ENCODE results near the gene IL19. TPM values are rescaled to one million over a fixed set of nuclear protein-coding genes. Genes with fewer than 3 reads are reported as not detected.
A peak's percentile ranks its signal among the peaks of the same experiment; 100 is the strongest.

Gene IL19
- total RNA-seq, 1 experiment from 2014 or later, result not detected

DNA sequence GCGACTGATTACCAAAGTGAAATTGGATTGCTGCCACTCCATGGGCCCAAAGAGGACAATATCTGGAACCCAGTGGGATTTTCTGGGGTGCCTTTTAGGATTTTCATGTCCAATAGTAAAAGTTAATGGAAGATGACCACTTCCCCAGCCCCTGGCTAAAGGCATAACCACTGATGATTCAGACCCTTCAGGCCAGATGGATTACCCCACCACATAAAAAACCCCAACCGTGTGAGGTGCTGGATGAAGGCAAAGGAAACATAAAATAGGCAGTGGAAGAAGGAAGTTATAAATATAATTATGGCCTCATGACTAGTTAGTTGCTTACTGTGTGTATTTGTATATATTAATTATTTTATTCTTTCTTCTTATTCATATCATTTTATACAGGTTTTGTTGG is 41.9 kb downstream of the IL19 start:
- in situ Hi-C loops (cut with HindIII; ENCODE audit: low pct_unique_long_range_greater_than_20kb, low sequenced_read_pairs), result no loop called here
- DNase-seq (ENCODE audit: low read depth), result no peak

DNA sequence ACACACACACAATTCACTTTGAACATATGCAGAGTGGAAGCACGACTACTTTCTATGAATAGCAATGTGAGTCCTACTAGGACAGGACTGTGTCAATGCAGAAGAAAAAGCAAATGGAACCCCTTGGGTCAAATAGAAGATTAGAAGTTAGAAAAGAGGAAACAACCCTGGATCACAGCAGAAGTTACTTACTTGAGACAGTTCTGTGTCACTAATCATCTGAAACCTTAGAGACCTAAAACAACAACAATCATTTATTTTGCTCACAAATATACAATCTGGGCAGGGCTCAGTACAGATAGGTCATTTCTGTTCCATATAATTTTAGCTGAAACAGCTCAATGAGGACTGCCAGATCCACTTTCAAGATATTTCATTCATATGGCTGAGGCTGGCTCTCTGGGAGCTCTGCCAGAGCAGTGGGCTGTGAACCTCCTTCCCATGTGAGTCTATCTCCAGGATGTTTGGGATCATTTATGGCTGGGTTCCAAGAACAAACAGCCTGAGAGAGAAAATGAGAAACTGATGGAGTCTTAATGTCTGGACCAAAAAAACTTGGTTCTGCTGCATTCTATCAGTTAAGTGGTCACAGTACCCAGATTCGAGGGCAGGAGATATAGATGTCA is 44.3 kb downstream of the IL19 start:
- in situ Hi-C loops (cut with HindIII; ENCODE audit: low pct_unique_long_range_greater_than_20kb, low sequenced_read_pairs), result no loop called here
- DNase-seq (ENCODE audit: low read depth), result peak; percentile 56

DNA sequence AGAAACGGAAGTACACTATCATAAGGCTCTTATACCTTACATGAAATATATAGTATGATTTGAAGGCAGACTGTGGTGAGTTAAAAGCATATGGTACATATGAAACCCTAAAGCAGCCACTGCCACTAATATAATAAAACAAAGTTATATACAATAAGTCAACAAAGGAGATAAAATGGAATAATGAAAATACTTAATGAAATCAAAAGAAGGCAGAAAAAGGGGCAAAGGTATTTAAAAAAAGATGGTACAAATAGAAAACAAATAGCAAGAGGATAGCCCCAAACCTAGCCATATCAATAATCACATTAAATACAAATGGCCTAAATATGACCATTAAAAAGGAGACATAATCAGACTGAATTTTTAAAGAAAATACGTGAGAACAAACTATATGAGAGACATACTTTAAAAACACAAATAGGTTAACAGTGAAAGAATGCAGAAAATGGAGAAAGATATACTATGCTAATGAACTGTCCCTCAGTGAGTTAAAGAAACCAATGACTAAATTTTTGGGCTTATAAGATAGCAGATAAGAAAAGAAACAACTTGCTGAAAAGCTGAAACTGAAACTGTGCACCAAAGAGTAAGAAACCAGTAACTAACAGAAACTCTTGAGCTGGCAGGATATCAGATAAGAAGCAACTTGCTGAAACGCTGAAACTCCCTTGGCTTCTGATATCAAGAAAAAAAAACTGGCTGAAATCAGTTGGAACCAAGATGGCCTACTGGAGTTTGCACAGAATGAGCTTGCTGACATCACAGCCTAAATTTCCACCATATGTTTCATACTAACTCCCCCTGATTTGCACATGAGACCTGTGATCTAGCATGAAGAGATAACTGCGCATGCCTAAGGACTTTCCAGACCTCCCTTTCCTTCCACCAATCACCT is 46.1 kb downstream of the IL19 start:
- in situ Hi-C loops (cut with HindIII; ENCODE audit: low pct_unique_long_range_greater_than_20kb, low sequenced_read_pairs), result no loop called here
- DNase-seq (ENCODE audit: low read depth), result no peak

DNA sequence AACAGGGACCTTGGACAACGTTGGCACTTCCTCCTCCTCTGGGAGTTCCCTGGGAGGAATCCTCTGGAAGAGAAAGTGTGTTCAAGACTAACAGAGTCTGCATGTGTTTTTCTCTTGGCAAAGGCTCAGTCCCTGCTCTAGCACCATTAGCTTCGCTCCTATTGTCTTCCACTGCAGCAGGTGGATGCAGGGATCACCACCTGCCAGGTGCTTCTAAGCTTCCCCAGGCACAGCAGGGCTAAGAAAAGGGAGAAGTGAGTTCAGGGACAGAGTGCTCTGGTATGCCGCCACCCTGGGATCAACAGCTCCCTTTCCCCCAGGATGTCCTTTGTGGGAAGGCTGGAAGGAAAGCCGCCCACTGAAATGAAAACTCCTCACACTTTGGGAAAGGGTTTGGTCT is 50.9 kb downstream of the IL19 start:
- in situ Hi-C loops (cut with HindIII; ENCODE audit: low pct_unique_long_range_greater_than_20kb, low sequenced_read_pairs), result no loop called here
- DNase-seq (ENCODE audit: low read depth), result no peak

DNA sequence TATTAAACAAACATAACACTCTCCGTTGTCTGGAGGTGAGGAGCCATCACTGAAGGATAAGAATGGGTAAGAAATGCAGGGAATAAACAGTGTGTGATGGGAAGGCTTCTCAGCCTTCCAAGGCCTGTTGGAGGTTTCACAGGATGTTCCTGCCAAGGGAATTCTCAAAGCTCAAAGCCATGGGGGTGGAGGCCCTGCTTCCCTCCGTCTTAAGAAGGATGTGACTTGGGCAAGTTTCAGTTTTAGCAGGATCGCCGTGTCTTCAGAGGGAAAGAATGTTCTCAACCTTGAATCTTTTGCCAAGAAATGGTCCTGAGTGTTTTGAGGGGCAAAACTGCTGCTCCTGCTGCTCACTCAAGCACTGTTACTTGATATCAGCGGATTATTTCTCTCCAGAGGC is 53.2 kb downstream of the IL19 start:
- in situ Hi-C loops (cut with HindIII; ENCODE audit: low pct_unique_long_range_greater_than_20kb, low sequenced_read_pairs), result no loop called here
- no peak for DNase-seq (ENCODE audit: low read depth)

DNA sequence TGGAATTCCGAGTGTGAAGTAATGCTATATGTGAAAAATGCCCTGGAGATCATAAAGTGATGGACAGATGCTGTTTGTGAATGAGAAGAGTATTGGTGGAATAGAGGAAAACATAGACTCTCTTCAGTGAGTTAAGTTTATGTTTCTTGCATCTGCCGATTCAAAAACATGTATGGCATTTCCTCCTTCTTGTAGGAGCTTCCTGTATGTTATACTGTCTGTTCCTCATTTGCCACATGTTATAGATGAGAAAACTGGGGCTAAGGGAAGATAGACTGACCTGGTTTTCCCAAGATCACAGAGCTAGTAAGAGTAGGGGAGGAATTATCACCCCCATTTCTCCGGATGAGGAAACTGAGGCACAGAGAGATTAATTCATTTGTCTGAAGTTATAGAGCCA is 53.8 kb downstream of the IL19 start:
- no peak for DNase-seq (ENCODE audit: low read depth)
- in situ Hi-C loops (cut with HindIII; ENCODE audit: low pct_unique_long_range_greater_than_20kb, low sequenced_read_pairs), result no loop called here

DNA sequence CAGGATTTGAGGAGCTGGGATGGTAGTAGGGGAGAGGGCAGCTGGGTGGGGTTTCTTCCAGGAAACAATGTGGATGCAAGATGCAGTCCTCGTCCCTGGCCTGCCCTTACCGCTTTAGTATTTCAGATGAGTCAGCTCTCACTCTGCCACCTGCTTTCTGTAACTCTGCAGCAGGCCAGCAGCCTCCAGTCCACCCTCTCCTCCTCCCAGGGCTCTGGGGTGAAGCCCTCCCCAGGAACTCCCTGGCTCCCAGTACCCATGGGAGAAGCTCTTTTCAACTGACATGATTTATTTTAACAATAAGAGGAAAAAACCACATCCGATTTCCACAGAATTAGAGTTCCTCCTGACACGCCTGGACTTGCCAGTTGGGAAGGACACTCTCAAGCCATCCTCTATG is 55.8 kb downstream of the IL19 start:
- in situ Hi-C loops (cut with HindIII; ENCODE audit: low pct_unique_long_range_greater_than_20kb, low sequenced_read_pairs), result no loop called here
- no peak for DNase-seq (ENCODE audit: low read depth)

DNA sequence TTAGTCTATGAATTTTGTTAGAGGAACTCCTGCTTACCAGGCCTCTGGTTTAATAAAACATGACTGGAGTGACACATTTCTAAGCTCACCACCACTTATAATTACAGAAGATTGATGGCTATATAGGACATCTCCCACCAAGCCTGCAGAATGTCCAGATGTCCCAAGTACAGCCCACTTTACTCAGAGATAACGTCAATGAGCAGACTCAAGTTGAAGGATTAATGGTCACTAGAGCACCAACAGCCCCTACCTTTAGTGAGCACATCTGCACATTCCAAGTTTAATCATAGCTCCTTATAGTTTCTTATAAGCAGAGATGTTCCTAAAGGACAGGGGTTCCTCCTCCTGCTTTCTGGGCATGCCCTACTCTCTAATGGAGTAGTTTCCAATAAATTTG is 57.5 kb downstream of the IL19 start:
- DNase-seq (ENCODE audit: low read depth), result no peak
- in situ Hi-C loops (cut with HindIII; ENCODE audit: low pct_unique_long_range_greater_than_20kb, low sequenced_read_pairs), result no loop called here

DNA sequence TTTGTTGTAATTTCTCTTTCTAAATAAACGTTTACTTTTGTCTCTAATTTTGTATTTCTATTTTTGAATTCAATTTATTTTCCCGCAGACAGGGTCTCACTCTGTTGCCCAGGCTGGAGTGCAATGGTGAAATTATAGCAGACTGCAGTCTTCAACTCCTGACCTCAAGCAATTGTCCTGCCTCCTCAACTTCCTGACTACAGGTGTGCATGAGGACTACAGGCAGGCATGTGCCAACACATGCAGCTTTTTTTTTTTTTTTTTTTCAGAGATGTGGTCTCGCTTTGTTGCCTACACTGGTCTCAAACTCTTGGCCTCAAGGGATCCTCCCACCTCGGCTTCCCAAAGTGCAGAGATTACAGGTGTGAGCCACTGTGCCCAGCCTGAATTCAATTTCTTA is 58.2 kb downstream of the IL19 start:
- DNase-seq (ENCODE audit: low read depth), result no peak
- in situ Hi-C loops (cut with HindIII; ENCODE audit: low pct_unique_long_range_greater_than_20kb, low sequenced_read_pairs), result no loop called here

DNA sequence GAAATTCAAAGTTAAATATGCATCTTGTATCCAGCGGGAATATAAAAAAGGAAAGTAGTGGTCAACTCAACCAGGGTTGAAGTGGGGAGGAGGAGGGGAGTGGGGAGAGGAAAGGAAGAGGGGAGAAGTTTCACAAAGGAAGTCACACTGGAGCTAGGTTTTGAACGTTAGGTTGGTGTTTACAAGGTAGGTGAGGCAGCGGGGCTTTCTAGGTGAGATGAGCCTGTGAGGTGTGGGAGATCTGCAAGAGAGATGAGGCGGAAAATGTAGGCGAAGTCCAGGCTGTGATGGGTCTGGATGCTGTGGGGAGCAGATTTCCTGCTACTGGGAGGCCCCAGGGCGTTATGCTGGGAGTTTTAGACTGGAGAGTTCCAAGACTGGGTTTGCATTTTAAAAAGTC is 58.7 kb downstream of the IL19 start:
- DNase-seq (ENCODE audit: low read depth), result no peak
- in situ Hi-C loops (cut with HindIII; ENCODE audit: low pct_unique_long_range_greater_than_20kb, low sequenced_read_pairs), result no loop called here

DNA sequence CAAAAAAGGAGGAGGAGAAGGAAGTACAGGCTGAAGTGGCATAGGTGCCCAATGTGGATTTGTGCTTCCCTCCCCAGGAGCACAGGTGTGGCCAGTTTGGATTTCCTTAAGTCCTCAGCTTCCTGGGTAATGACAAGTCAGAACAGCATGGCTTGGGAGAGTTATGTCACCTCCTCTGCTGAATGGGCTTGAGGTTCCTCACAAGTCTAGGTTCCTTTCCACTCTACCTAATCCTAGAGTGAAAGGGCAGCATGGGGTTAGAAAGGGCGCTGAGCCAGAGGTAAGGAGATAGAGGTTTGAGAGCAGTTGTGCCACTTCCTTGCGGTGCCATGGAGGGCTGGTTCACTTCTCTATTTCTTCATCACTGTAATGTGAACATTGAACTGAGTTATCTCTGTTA is 59.3 kb downstream of the IL19 start:
- in situ Hi-C loops (cut with HindIII; ENCODE audit: low pct_unique_long_range_greater_than_20kb, low sequenced_read_pairs), result no loop called here

DNA sequence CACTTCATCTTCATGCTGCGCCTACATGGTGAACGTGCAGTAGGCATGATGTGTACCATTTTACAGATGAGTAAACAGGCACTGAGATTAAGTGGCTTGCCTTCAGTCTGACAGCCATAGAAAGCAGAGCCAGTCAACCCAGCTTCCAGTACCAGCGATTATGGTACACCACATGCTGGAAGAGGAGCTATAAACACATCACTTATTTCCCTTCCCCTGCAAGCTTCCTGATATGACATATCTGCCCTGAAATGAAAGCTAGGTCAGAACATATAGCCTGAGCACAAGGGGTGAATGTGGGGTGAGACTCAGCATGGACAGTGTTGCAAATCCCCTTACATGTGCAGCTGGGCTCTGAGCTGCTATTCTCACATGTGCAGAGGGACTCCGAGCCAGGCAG is 61.1 kb downstream of the IL19 start:
- in situ Hi-C loops (cut with HindIII; ENCODE audit: low pct_unique_long_range_greater_than_20kb, low sequenced_read_pairs), result no loop called here
- DNase-seq (ENCODE audit: low read depth), result no peak

More for the DNA sequence above, 59.3 kb downstream of the IL19 start:
- DNase-seq (ENCODE audit: low read depth), result no peak

DNA sequence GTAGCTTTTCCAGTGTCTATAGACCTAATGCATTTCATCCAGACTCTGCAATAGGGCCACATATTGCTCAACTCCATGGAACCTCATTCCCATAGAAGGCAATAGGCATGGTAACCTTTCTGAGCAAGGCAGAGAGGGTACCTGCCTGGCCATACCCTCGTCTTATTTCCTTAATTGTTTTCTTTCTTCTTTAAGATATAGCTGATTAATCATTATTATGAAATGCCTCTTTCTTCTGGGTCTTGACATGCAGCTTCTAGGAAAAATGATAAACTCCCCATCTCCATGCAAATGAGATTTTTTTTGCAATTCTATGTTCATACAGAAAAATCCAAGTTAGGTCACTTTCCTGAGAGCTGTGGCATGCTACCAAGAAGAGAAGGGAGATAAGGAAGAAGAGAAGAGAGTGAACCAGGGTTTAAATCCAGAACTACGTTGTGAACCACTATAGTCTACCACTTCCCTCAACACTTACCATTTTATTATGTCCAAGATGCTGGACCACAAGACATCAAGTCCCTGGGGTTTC is 61.8 kb downstream of the IL19 start:
- DNase-seq (ENCODE audit: low read depth), result no peak
- in situ Hi-C loops (cut with HindIII; ENCODE audit: low pct_unique_long_range_greater_than_20kb, low sequenced_read_pairs), result no loop called here

DNA sequence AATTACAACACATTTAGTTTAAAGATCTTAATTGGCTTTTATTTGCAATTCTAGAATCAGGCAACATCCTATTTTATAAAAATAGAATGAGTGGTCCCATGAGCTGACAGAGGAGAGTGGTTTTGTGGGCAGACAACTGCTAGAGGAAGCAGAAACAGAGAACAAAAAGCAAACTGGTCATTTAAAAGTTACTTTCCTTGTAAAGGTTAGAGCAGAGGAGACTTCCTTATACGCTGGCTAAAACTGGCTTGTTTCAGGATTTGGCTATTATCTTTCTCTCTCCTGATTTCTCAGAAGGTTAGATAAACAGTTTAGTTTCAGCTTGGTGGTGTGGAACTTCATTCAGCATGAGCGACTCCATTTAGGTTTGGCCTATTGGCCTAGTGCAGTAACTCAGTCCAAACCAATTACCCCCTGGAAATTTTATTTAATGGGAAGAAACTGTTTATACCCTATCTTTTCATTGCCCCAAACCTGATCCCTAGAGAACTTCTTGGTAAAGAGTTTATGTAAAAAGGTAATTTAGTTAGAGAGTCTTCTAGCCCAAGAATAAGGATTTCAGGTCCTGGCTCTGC is 62.6 kb downstream of the IL19 start:
- in situ Hi-C loops (cut with HindIII; ENCODE audit: low pct_unique_long_range_greater_than_20kb, low sequenced_read_pairs), result no loop called here
- peak; percentile 15 for DNase-seq (ENCODE audit: low read depth)

DNA sequence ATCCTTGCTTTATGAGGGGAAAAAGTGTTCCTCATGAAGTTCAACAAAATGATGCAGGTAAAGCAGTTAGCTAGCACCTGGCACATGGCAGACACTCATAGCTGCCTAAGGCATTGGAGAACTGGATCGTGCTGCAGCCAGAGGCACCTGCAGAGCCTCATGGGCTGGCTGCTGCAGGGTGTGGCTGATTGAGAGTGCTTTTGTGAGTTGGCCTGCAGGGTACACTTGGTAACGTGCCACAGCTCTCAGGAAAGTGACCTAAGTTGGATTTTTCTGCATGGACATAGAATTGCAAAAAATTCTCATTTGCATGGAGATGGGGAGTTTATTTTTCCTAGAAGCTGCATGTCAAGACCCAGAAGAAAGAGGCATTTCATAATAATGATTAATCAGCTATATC is 63.2 kb downstream of the IL19 start:
- in situ Hi-C loops (cut with HindIII; ENCODE audit: low pct_unique_long_range_greater_than_20kb, low sequenced_read_pairs), result no loop called here

DNA sequence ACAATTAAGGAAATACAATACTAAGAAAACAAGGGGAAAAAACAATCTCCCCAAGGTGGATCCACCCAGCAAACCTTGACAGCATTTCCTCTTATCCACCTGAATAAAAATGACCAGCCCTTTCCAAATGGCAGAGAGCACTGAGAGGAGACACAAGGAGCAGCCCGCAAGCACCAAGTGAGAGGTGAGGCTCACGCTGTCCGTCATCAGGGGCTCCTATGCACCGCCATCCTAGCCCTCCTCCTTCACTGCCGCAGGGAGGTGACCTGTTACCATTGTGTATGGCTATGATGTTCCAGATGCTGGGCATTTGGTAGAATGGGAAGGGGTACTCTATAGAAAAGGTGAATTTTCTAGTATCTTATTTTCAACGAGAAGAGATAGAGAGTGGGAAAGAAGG is 63.6 kb downstream of the IL19 start:
- DNase-seq (ENCODE audit: low read depth), result no peak
- in situ Hi-C loops (cut with HindIII; ENCODE audit: low pct_unique_long_range_greater_than_20kb, low sequenced_read_pairs), result no loop called here

More for the DNA sequence above, 63.2 kb downstream of the IL19 start:
- no peak for DNase-seq (ENCODE audit: low read depth)

DNA sequence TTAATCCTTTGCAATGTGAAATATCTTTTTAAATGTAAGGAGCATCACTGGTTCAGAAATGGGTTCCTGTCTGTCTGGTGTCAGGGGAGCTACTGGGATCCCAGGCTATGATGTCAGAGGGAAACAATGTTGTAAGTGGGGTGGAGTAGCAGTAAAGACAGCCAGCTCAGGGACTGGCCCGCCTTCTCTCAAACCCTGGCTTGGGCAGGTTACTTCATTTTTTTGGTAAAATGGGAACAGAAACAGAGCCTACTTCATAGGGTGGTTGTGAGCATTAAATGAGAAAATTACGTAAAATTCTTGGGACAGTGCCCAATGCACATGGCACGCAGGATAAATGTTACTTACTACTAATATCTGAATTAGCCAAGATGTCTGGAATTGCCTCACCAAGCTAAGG is 64.1 kb downstream of the IL19 start:
- DNase-seq (ENCODE audit: low read depth), result no peak
- in situ Hi-C loops (cut with HindIII; ENCODE audit: low pct_unique_long_range_greater_than_20kb, low sequenced_read_pairs), result no loop called here

DNA sequence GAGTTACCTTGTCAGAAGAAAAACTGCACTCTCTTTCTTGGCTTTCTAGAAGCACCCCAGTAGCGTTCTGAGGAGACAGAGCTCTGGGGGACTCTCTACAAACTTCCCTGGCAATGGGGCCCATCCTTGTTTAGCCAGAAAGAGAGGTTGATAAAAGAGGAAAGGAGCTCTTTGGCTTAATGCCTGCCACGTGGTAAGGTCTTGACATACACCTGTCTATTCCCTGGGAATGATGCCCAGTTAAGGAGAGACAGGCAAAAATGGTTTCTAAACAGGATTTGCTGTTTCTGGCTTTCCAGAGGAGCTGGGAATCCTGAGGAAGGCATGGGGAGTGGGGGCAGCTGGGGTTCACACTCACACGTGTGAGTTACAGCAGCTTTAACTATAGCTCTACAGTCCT is 64.6 kb downstream of the IL19 start:
- DNase-seq (ENCODE audit: low read depth), result no peak
- in situ Hi-C loops (cut with HindIII; ENCODE audit: low pct_unique_long_range_greater_than_20kb, low sequenced_read_pairs), result no loop called here

DNA sequence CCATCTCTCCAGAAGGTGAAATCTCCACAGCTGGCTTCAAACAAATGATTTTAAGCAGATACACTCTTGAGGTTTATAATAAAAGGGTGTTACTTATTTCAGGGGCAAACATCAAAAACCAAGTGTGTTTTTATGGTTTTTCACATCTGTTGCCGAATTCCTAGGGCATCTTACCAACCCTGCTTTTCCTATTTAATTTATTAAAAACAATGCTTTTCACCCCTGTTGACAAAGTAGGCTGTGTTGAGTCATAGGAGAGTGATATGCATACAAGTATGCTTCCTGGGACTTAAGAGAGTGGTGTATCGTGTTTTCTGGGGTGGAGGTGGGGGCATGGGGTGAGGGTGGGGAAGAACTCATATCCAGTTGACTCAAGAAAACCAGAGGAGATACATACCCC is 65.5 kb downstream of the IL19 start:
- in situ Hi-C loops (cut with HindIII; ENCODE audit: low pct_unique_long_range_greater_than_20kb, low sequenced_read_pairs), result no loop called here

More for the DNA sequence above, 65.5 kb downstream of the IL19 start:
- no peak for DNase-seq (ENCODE audit: low read depth)

Data from Caki2 (cell line).